Measurements from ENCODE around the gene NACC2.

NACC2 gene

DNA sequence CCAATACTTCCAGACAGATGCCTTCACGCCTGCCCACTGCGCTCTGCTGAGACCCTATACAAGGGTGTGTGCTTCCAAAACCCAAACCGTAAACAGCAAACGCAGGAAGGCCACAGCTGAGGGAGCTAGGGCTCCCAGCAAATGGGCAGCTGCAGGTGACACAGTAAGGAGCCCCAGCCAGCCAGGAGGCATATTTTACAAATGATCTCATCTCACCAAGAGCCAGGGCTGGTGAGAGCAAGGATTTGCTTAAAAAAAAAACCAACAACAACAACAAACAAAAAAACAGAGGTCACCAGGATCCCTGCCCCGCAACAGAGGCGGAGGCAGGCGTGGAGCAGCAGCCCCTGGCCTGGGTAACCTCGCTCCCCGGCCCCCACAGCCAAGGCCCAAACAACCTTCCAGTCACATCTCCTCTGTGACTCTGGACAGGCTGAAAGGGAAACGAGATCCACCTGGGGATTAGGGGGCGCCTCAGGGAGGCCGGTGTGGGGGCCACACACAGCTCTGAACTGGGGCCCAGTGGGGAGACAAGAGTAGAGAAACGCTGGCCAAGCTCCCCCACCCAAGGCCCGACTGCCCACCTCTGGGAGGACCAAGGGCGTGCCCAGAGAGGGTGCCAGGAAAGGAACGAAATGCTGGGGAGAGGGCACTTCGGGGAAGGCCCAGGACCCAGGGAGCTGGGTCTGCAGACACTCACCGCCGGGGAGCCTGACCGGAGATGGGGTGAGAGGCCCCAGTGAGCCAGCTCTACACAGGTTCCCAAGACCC lies 3.3 kb downstream of the NACC2 start:
- no peak for DNase-seq

DNA sequence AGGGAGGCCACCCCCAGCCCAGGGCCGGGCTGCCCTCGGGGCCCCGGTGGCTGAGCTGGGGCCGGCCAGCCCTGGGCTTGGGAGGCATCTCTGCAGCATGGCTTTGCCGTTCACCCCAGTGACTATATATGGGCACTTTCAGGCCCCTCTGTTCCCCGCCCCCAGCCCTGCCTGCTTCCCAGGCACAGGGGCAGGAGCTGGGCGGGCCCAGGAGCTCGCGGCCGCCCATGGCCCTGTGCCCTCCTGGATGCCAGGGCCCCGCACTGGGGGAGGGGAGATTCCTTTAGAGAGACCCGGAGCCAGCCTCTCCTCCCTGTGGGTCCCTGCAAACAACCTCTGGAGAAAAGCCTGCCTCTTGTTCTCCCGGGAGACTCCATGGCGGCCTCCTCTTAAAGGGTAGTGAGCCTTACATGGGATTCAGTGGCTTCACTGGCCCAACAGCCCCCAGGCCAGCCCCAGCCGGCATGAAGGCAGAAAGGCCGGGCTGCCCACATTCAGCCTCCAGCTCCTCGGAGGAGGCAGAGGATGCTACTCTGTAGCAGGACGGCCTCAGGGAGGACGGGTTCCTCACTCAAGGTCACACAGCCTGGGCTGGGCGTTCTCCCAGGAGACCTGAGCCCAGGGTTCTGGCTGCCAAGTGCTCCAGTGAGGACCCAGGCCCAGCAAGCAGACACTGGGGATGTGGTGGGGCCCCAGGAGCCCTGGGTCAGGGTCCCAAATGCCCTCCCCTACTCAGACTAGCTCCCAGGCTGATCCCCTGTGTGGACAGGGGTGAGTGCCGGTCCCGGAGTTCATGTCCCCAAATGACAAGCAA lies 4.1 kb downstream of the NACC2 start:
- no peak for DNase-seq

- no peak for DNase-seq
Observed at GRCh38 chr9:136090056-136090735, 4.9 kb downstream of the NACC2 start.

DNA sequence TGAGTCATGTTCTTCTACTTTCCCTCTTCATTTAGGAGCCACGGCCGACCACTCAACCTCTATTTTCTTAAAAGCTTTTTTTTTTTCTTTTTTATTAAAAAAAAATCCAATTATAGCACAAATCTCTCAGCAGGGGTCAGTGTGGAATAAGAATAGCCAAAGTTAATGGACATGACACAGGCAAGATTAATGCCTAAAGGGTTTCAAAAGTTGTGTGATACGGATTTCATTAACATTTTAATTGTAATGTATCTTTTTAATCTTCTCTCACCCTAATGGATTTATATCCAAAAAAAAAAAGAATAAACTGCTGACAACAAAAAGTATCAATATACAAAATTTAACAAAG lies 5.4 kb downstream of the NACC2 start:
- DNase-seq = no peak

DNA sequence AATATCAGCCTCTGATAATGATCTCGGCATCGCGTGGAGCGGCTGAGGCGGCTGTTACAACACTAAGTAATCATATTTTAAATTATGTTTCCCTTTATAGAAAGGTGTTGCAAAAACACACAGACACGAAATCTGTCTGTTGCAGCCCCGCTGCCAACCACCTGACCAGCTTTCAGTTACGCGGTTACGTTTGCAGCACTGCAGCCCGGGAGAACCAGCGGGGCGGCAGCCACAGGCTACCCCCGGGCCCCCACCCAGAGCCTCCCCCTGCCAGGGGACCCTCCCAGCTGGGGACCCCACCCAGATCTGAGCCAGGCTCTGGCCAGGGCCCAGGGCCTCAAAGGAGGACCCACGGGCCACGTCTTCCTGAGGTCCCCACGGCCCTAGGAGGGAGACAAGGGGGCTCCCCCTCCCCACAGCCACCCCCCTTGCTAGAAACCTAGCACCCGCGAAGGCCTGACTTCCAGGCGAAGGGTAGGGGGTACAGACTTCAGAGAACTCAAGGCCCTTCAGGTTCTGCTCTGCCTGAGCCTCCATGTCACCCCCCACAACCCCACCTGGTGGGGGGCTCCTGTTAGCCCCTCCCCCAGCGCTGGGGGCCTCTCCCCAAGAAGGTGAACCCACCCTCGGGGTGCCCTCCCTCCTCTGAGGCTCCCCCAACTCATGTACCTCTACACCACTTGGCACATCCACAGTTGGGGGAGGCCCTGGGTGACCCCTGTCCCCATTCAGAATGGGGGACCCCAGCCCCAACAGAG lies 6.0 kb downstream of the NACC2 start:
- DNase-seq = no peak

GRCh38 chr9:136088481-136088938 lies 6.6 kb downstream of the NACC2 start:
- no peak for DNase-seq

GRCh38 chr9:136087741-136088480 lies 7.2 kb downstream of the NACC2 start:
- no peak for DNase-seq

DNA sequence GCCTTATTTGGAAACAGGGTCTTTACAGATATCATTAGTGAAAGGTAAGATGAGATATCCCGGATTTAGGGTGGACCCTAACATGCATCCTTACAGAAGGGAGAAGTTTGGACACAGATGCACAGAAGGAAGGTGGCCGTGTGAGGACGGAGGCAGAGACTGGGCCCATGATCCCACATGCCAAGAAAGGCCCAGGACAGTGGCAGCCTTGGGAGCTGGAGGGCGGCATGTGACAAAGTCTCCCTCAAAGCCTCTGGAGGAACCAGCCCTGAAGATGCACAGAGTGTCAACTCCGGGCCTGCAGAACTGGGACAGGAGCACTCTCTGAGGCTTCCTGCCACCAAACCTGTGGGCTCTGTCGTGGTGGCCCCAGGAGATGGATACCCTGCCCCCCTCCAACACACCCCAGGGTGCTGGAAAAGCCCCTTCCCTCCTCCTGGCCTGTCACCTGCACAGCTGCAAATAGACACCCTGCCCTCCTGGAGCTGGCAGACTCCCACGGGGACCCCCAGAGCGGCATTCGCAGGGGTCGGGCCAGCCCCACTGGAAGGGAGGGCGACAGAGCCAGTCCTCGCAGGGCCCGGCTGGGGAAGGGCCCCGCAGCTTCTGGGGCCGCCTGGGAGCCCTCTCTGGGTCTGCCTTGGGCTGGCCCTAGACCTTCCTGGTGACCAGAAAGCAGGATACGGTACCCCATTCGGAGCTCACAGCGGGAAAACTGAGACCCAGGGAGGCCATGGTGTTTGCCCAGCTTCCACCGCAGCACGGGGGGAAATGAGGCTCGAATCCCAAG lies 7.9 kb downstream of the NACC2 start:
- no peak for DNase-seq

GRCh38 chr9:136086213-136086881 lies 8.7 kb downstream of the NACC2 start:
- DNase-seq = no peak

DNA sequence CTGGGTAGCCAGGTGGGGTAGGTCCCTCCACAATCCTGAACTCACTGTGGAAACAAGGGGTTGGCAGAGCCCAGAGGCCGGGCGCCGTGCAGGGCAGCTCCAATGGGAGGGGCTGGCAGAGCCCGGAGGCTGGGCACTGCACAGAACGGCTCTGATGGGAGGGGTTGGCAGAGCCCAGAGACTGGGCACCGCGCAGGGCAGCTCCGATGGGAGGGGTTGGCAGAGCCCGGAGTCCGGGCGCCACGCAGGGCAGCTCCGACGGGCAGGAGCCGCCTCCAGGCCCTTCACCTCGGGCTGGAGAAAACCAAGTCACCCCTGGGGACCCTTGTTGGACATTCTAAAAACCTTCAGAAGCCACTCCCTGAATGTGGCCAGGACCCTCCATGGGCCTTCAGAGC lies 9.3 kb downstream of the NACC2 start:
- no peak for DNase-seq

DNA sequence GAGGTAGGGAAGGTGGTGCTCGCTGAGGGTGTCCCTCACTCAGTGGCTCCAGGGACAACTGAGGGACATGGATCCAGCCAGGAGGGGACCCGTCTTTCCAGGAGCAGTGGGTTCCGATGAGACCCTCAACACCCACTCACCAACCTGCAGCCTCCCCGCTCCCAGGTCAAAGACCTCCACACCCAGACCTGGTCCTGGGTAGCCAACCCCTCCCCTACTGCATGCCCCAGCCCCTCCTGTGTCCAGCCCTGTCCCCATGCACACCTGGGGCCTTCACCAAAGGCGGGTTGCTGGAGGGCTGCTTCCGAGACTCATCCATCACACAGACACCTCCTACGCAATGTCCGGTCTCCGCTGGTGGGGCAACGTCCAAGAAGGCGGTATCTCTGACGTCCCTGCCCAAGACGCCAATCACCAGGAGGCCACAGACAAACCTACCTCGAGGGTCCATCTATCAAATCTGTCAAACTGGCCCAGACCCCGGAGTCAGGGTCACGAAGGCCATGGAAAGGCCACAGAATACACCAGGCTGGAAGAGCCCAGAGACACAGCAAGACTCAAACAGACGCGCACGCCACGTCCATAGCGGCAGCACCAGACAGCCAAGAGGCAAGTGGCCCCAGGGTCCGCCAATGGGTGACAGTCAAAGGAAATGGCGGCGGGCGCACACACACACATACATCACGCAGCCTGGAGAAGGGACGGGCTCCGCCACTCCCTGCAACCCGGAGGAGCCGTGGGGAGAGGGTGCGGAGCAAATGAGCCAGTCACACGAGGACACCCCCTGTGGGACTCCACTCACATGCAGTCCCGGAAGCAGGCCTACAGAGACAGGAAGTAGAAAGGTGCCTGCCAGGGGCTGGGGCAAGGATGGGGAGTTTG lies 10.8 kb downstream of the NACC2 start:
- no peak for DNase-seq

DNA sequence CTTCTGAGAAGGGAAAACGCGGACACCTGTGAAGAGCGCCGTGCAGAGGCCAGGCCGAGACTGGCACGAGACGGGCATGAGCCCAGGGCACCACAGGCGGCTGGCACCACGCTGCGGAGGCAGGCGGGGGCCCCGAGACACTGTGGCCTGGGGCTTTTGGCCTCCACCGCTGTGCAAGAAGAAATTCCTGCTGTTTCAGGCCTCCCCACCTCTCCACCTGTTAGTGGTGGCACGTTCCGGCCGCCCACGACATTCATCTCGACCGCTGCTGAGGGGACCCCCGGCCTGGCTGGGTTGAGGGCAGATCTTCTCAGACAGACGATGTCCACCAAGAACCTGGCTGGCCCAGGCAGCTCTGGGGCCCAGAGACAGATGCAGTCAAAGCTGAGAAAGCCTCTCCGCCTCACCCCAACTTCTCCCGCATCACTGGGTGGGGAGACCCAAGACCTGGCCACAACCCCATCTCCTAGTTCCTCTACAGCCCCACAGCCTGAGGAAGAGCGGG lies 11.5 kb downstream of the NACC2 start:
- no peak for DNase-seq

DNA sequence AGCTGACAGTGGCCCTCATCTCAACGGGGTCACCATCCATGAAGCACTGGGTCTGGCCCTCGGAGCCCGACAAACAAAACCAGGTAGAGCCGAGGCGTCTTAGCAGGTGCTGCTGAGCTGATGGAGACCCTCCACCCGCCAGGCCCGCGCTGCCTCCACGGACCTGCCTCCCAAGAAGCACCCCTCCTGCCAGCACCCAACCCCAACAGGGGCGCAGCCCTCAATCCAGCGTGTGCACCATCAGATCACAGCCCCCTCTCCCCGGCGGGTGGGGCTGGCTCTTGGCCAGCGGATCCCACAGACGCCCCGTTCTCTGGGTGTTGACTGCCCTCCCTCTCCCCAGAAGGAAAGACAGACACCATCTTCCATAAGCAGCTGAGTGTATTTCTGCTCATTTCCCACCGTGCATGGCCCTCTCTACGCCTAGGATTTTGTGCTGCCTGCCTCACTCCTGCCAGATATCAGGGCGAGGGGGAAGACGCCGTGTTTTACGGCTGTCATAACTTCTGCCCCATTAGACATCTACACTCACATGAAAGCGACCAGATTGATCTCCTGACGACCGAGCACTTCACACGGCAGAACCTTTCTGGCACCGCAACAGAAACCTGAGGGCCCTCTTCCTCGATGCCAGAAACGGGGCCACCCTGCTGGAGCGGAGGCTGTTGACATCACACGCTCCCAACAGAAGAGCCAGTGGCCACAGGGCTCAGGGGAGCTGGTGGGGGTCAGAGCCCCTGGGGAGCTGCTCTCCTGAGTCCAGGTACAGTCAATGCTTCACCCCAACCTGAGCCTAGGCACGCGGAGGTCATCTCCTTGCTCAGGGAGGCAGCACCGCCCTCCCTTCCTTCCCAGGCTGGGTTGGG lies 12.4 kb downstream of the NACC2 start:
- no peak for DNase-seq

- DNase-seq = no peak
Observed at GRCh38 chr9:136081826-136082495, 13.1 kb downstream of the NACC2 start.

GRCh38 chr9:136081113-136081825 lies 13.8 kb downstream of the NACC2 start:
- no peak for DNase-seq

- DNase-seq = no peak
Observed at GRCh38 chr9:136080716-136081112, 14.4 kb downstream of the NACC2 start.

DNA sequence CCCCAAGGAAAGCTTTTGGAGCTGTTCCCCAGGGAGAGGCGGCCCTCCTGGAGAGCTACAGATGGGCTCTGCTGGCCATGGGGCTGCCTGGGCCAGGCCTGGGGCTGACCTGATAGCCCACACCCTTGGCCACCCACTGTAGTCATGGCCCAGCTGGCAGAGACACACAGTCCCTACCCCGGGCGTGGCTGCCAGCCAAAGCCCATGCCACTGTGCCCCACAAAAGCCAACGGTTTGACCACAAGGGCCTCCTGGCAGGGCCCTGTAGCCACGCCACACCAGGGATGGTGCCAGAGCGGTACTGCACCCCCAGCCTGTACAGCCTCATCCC lies 15.2 kb downstream of the NACC2 start:
- no peak for DNase-seq
